CD4-positive, alpha-beta T cell treated with Interleukin-21 for 1 hour (primary cell): ENCODE data around the gene KDM6A.
"Not testable (repeated sequence)": the region's sequence is repeated elsewhere in the genome, so short reads cannot be mapped to it uniquely, and the experiment has no call there.

ENCODE experiments used
- DNase-seq: peaks from one replicate; pipeline ENCODE4 v3.0.0-alpha.2; 2020

Gene KDM6A

GRCh38 chrX:44872821-44873414 is at the start of gene KDM6A:
Gene KDM6A (plus strand): TSS chrX:44873188. CDS start chrX:44873552, 364 bp downstream.
- peak; percentile 97 for DNase-seq

GRCh38 chrX:44823193-44823592 is 49.8 kb upstream of the KDM6A start:
- DNase-seq = not testable (repeated sequence)

- no peak for DNase-seq
Measured at GRCh38 chrX:44828008-44828605, 44.9 kb upstream of the KDM6A start.

DNA sequence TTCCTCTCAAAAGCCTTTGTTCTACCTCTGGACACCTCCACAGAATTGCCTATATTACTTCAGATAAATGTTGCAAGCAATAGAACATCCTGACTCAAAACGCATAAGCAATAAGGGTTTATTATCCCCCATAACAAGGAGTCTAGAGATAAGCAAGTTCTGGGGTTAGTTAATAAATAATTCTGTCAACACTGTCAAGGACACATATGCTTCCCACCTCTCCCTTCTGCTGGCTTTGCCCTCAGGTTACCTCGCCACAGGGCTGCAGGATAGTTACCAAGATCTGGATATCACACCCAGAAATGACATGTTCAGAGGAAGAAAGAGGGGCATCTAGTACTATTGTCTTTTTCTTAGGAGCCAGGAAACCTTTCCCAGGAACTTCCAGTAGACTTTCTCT is 43.2 kb upstream of the KDM6A start:
- DNase-seq = no peak

GRCh38 chrX:44842550-44843317 is 30.3 kb upstream of the KDM6A start:
- DNase-seq = no peak

DNA sequence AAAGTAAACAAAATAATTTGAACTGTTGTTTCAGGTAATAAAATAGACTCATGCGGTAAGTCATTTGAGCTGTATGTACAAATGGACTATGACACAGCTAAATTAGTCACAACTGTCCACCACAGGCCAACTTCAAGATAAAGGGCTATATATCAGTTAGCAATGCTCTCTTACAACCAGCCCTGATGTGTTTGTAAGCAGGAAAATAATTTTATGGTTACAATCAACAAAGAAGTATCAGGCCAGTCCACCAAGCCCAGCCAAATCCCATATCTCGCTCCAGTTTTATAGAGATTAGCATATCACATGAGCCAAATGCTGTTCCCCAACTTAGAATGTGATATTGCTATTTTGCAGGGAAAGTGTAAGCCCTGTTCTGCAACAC is 29.7 kb upstream of the KDM6A start:
- no peak for DNase-seq

DNA sequence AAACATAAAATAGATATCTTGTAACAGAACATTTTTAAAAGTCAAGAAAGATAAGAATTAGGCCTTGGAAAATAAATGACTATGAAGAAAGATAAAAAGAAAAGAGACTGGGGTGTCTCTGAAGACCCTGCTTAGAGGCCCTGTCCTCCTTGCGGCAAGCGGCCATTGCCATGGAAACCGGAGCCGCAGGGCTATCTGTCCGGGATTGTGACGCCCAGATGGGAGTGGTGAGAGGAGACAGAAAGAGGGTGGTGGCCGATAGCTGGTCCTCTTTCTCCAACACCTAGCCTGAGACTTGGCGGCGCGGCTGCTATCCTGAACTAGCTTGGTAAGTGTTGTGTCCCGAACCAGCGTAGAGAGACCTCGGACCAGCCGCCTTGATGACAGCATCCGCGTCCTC is 29.2 kb upstream of the KDM6A start, which contains the start of gene DUSP21:
DUSP21 (plus strand) TSS at position 269 of the 400 bp plus-strand sequence; CDS start at position 381, 112 bp downstream.
- DNase-seq = no peak

- DNase-seq = no peak
Measured at GRCh38 chrX:44844204-44844603, 28.8 kb upstream of the KDM6A start.

- not testable (repeated sequence) for DNase-seq
Measured at GRCh38 chrX:44850891-44851290, 22.1 kb upstream of the KDM6A start.

- DNase-seq = no peak
Measured at GRCh38 chrX:44871114-44871645, 1.8 kb upstream of the KDM6A start.

GRCh38 chrX:44871931-44872820 is 812 bp upstream of the KDM6A start:
- peak; percentile 50 for DNase-seq

GRCh38 chrX:44873415-44874276 is 658 bp downstream of the KDM6A start:
- DNase-seq = peak; percentile 52

- DNase-seq = peak; percentile 52
Measured at GRCh38 chrX:44874420-44875184, 1.6 kb downstream of the KDM6A start.

GRCh38 chrX:44875185-44875489 is 2.1 kb downstream of the KDM6A start:
- DNase-seq = no peak

DNA sequence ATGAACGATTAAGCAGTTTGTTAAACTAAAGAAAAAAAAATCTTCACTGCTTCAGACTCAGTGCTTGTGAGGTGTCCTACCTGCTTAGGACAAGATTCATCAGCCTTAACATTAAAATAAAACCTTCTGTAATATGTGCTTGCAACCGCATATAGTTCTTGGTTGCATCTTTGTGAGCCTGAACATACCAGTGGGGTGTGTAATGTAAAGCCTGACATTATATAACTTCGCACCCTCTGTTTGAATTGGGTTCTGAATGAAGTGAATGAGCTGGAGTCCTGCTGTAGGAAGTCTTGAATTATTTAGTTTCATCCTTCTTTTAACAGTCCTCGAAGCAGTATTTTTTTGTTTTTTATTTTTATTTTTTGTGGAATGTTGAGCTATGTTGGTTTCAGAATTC is 3.1 kb downstream of the KDM6A start:
- no peak for DNase-seq

GRCh38 chrX:44876767-44877166 is 3.8 kb downstream of the KDM6A start:
- no peak for DNase-seq

GRCh38 chrX:44878780-44879179 is 5.8 kb downstream of the KDM6A start:
- DNase-seq = no peak

GRCh38 chrX:44881549-44881948 is 8.6 kb downstream of the KDM6A start:
- no peak for DNase-seq

DNA sequence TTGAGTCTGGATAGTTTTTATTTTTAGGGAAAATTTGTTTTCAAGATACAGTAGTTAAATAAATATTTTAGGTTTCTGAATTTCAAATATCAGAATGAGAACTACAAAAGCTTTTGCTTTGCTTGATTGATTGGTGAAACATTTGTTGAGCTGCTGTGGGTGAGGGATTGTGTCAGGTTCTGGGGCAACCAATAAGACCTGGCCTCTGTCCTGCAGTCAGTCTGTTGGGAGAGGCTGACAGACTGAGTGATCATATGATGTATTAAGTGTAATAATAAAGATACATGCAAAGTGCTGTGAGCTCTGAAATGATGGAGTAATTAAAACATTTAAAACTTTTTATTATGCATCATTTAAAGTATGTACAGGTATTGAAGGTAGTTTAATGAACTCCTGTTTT is 9.6 kb downstream of the KDM6A start:
- DNase-seq = no peak

DNA sequence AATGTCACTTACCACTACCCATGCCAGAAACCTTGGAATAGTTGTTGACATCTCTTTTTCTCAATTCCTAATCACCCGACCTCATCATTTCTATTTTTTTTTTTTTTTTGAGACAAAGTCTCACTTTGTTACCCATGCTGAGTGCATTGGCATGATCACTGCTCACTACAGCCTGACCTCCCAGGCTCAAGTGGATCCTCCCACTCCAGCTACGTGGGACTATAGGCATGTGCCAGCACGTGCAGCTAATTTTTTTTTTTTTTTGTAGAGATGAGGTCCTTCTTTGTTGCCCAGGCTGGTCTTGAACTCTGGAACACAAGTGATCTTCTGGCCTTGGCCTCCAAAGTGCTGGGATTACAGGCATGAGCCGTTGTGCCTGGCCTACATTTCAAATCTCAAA is 12.0 kb downstream of the KDM6A start:
- no peak for DNase-seq

DNA sequence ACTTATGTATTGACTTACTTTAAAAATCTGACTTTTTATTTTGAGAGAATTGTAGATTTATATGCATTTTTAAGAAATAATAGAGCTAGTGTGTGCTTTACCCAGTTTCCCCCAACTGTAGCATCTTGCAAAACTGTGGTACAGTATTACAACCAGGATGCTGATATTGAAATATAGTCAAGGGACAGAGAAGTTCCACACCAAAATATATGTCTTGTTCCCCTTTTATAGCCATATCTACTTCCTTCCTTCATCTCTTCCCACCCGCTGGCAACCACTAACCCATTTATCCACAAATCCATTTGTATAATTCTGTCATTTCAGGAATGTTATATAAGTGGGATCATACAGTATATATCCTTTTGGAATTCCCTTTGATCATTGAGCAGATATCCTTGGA is 16.8 kb downstream of the KDM6A start:
- no peak for DNase-seq
